ENCODE measurements around the gene AXIN2. TPM values are rescaled to one million over a fixed set of nuclear protein-coding genes. Genes with fewer than 3 reads are reported as not detected.
A peak's percentile ranks its signal among the peaks of the same experiment; 100 is the strongest.

The AXIN2 gene
- total RNA-seq, 1 donor from 2014 or later, result 115 TPM

- Mint-ChIP-seq H3K9me3 (no peaks in the 10 kb centered on the region), H3K27me3 (no peaks in the 10 kb centered on the region), H3K4me1 (ENCODE audit: unreplicated experiment) (peaks cover 15% of the 10 kb centered on the region), H3K4me3 (no peak overlapping the region), H3K27ac (no peak overlapping the region), H3K36me3 (no peaks in the 10 kb centered on the region)
- no peak for DNase-seq (ENCODE audit: extremely low spot score, unreplicated experiment)
- no peak for TF ChIP-seq CTCF (conservative IDR thresholded peaks at IDR 0.05)
These were observed 11.8 kb upstream of the AXIN2 start for GRCh38 chr17:65573282-65573602.

GRCh38 chr17:65572581-65573281, 11.3 kb upstream of the AXIN2 start:
- Mint-ChIP-seq H3K4me3 (no peak overlapping the region), H3K36me3 (no peaks in the 10 kb centered on the region), H3K9me3 (no peaks in the 10 kb centered on the region), H3K27me3 (no peaks in the 10 kb centered on the region), H3K4me1 (ENCODE audit: unreplicated experiment) (peaks cover 17% of the 10 kb centered on the region), H3K27ac (peak overlapping the region; percentile 50)
- DNase-seq (ENCODE audit: extremely low spot score, unreplicated experiment), result no peak
- no peak for TF ChIP-seq CTCF (conservative IDR thresholded peaks at IDR 0.05)

GRCh38 chr17:65572186-65572580, 10.7 kb upstream of the AXIN2 start:
- Mint-ChIP-seq H3K36me3 (no peaks in the 10 kb centered on the region), H3K27me3 (no peaks in the 10 kb centered on the region), H3K4me1 (ENCODE audit: unreplicated experiment) (peaks cover 17% of the 10 kb centered on the region), H3K9me3 (no peaks in the 10 kb centered on the region), H3K4me3 (no peak overlapping the region), H3K27ac (no peak overlapping the region)
- TF ChIP-seq CTCF (conservative IDR thresholded peaks at IDR 0.05), result no peak
- no peak for DNase-seq (ENCODE audit: extremely low spot score, unreplicated experiment)

GRCh38 chr17:65568918-65569317, 7.5 kb upstream of the AXIN2 start:
- Mint-ChIP-seq H3K4me3 (no peak overlapping the region), H3K4me1 (ENCODE audit: unreplicated experiment) (peaks cover 27% of the 10 kb centered on the region), H3K9me3 (no peaks in the 10 kb centered on the region), H3K27ac (no peak overlapping the region), H3K36me3 (no peaks in the 10 kb centered on the region), H3K27me3 (no peaks in the 10 kb centered on the region)
- DNase-seq (ENCODE audit: extremely low spot score, unreplicated experiment), result no peak
- no peak for TF ChIP-seq CTCF (conservative IDR thresholded peaks at IDR 0.05)

- no peaks in the 10 kb centered on the region for H3K9me3 Mint-ChIP-seq
- no peak for TF ChIP-seq CTCF (conservative IDR thresholded peaks at IDR 0.05)
- H3K4me3 Mint-ChIP-seq, result no peak overlapping the region
- DNase-seq (ENCODE audit: extremely low spot score, unreplicated experiment), result no peak
- no peak overlapping the region for H3K27ac Mint-ChIP-seq
- H3K36me3 Mint-ChIP-seq, result no peaks in the 10 kb centered on the region
- no peaks in the 10 kb centered on the region for H3K27me3 Mint-ChIP-seq
- peaks cover 22% of the 10 kb centered on the region for H3K4me1 Mint-ChIP-seq (ENCODE audit: unreplicated experiment)
These were observed 6.1 kb upstream of the AXIN2 start for GRCh38 chr17:65567566-65567965.

- no peaks in the 10 kb centered on the region for H3K9me3 Mint-ChIP-seq
- DNase-seq (ENCODE audit: extremely low spot score, unreplicated experiment), result no peak
- peak overlapping the region; percentile 84 for H3K27ac Mint-ChIP-seq
- no peaks in the 10 kb centered on the region for H3K27me3 Mint-ChIP-seq
- H3K36me3 Mint-ChIP-seq, result no peaks in the 10 kb centered on the region
- no peak overlapping the region for H3K4me3 Mint-ChIP-seq
- peaks cover 25% of the 10 kb centered on the region for H3K4me1 Mint-ChIP-seq (ENCODE audit: unreplicated experiment)
- no peak for TF ChIP-seq CTCF (conservative IDR thresholded peaks at IDR 0.05)
These were observed 4.1 kb upstream of the AXIN2 start for GRCh38 chr17:65565559-65565958.

Data from type B pancreatic cell (in vitro differentiated cells).